Measurements from ENCODE around the gene COG7.
"Not testable (repeated sequence)": the region's sequence is repeated elsewhere in the genome, so short reads cannot be mapped to it uniquely, and the experiment has no call there.

Gene COG7

DNA sequence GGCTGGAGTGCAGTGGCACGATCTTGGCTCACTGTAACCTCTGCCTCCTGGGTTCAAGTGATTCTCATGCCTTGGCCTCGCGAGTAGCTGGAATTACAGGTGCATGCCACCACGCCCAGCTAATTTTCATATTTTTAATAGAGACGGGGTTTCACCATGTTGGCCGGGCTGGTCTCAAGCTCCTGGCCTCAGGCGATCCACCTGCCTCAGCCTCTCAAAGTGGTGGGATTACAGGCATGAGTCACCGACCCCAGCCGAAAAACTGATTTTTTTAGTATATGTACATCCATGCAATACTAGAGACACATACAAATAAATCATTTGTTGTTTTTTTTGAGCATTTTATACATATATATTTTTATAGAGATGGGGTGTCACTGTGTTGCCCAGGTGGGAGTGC is 71.3 kb downstream of the COG7 start:
- not testable (repeated sequence) for DNase-seq

DNA sequence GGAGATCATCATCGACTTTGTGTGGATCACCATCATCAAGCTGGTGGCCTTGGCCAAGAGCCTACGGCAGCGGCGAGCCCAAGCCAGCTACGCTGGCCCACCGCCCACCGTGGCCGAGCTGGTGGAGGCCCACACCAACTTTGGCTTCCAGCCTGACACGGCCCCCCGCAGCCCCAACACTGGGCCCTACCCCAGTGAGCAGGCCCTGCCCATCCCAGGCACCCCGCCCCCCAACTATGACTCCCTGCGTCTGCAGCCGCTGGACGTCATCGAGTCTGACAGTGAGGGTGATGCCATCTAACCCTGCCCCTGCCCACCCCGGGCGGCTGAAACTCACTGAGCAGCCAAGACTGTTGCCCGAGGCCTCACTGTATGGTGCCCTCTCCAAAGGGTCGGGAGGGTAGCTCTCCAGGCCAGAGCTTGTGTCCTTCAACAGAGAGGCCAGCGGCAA is 72.5 kb downstream of the COG7 start:
- no peak for DNase-seq

DNA sequence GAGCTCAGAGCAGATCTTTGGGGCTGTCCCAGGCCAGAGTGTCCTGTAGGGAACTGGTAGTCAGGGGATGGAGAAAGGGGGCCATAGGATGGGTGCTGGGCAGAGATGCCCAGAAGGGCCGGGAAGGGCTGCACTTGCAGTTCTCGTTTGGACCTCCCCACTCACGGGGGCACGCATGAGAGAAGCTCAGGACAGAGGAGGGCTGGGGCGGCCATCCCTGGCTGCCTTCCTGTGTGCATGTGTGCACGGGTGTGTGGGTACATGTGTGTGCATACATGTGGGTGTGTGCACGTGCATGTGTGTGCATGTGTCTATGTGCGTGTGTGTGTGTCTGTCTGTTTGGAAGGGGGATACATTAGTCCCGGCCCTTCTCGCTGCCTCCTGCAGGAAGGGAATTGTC is 73.3 kb downstream of the COG7 start:
- no peak for DNase-seq

DNA sequence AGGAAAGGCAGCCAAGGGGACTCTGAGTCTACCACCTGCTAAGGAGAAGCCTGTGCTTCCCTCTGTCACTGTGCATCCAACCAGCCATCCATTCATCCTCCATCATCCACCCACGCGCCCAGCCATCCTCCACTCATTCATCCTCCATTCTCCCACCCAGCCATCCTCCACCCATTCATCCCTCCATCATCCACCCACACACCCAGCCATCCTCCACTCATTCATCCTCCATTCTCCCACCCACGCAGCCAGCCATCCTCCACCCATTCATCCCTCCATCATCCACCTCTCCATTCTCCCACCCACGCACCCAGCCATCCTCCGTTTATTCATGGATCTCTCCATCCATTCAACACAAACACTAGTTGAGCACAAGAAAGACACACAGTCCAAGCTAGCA is 74.1 kb downstream of the COG7 start:
- DNase-seq = no peak

DNA sequence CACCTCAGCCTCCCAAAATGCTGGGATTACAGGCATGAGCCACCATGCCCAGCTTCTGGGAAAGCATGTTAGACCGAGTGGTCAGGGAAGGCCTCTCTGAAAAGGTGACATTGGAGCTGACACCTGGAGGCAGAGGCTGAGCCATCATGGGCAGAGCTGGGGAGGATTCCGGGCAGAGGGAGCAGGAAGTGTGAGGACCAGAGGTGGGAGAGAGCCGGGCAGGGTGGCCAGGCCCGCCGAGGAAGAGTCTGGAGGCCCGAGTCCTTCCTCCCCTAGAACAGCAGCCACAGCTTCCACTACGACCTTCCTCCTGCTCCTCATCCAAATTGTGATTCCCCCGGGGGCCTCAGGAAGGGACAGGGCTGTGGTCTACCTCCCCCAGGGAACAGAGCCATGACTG is 74.7 kb downstream of the COG7 start:
- DNase-seq = no peak

DNA sequence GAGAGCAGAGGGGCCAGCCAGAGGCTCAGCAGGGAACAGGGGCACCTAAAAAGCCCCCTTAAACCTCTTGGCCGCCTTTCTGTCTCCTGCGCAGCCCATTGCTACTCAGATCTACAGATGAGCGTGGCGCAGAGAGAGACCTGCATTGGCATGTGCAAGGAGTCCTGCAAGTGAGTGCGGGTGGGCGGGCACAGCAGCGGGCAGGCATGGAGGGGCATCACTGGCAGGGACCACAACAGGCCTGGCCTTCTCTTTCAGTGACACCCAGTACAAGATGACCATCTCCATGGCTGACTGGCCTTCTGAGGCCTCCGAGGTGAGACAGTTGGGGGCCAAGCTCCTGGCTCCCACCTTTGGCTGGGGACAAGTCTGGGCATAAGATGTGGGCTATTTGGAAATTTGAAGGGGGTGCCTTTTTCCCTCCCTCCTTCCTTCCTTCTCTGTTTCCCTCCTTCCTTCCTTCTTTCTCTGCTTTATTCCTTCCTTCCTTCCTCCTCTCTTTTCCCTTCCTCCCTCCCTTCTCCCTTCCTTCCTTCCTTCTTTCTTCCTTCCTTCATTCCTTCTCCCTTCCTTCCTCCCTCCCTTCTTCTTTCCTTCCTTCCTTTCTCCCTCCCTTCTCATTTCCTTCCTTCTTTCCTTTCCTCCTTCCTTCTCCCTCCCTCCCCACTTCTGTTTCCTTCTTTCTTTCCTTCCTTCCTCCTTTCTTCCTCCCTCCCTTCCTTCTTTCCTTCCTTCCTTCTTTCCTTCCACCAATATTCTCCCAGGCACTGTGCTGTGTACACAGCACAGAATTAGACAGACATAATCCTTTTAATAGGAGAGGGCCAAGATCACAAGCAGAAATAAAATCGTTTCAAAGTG is 75.7 kb downstream of the COG7 start:
- DNase-seq = no peak

DNA sequence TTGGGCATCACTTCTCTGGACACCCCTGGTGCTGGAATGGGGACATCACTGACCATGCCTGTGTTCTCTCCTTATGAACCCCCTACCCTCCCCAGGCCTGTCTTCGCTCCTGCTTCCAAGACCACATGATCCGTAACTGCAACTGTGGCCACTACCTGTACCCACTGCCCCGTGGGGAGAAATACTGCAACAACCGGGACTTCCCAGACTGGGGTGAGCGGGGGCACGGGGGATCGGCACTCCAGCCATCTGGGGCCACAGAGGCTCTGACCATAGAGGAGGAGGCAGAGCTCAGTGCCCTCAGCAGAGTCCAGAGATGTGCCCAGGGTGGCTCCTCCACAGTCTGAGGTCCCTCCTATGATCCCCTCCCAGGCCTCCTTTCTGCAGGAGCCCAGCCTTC is 77.3 kb downstream of the COG7 start:
- DNase-seq = no peak

DNA sequence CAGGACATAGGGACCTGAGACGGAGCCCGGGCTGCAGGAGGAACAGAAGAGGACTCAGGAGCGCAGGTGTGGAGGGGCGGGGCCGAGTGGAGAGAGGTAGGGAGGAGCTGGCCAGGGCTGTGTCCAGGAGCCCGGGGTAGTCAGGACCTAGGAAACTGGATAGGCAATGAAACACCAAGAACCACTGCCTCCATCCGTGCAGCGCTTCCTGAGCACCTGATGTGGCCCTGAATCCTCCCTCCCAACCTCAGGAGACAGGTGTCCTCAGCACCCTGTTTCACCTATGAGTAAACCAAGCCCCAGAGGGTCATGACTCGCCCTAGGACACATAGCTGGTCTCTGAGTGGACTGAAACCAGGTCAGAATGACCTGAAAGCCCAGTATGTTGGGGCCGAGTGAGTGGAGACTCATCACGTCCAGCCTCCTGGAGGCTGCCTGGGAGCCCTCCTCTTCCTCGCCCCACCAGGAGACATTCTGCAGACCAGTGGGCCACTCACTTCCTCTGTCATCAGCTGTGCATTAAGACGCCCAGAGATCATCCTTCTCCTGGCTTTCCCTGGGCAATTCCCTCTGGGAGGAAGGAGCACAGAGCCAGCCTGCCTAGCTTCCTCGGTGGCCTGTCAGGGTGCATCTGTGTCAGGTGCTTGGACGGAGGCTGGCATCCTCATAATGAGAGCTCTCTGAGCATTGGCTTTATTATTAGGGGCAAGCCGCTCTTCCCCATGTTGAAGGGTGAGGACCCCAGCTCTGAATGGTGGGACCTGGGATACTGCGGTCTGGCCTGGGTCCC is 78.1 kb downstream of the COG7 start:
- peak; percentile 58 for DNase-seq

DNA sequence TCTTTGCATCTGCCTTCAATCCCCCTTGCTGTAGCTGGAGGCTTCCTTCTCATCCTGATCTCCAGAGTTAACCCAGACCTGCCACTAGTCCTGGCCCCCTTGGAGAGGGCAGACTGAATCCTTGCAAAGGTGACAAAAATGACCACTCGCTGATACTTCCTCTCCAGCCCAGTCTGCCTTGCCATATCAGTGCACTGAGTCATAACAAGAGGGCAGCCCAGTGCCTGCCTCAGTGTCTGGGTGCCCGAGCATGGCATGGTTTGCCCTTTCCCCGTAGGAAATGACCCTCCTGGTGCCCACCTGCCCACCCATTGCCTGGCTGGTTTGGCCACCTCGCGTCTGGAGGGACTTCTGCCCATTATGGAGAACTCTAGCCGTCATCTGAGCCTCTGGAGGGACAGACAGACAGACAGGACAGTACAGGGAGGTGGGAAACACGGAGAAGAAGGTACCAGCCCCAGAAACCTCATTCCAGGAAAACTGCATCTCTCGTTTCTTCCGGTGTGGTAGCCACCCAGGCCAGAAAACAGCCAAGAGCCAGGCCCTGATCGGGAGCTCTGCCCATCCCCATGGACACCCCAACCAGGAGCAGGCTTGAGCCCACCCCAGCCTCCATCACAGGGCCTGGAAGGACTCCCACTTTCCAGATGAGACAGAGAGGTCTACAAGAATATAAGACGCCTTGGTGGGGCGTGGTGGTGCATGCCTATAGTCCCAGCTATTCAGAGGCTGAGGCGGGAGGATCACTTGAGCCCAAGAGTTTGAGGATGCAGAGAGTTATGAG is 79.4 kb downstream of the COG7 start:
- DNase-seq = no peak

DNA sequence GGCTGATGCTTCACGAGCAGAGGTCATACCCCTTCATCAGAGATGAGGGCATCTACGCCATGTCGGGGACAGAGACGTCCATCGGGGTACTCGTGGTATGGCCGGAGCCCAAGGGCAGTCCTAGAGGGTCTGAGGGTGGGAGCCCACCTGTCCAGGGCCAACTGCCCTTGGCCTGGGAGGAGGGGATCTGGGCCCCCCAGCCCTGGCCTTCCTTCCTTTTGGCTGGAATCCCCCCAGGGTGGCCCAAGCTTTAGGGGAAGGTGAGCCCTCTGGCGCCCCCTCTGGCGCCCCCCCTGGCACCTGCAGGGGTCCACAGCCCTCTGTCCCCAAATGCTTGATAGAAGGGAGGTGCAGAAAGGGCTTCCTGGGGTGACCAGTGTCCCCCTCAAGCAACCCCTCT is 81.6 kb downstream of the COG7 start:
- no peak for DNase-seq

DNA sequence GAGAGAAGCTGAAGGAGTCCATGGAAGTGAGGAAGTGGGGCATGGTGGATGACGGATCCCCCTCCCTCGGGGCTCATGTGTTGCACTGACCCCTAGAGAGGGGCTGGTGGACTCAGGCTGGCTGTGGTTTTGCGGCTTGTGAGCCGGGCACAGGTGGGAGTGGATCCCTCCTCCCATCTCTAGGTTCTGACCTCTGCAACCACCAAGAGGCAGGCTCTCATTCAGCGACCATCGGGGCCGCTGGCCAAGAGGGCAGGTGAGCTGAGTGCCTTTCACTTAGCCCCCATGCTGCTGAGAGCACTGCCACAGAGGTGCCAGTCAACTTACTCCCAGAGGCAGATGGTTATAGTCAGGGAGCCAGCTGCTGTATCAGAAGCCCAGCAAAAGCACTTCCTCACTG is 83.6 kb downstream of the COG7 start:
- no peak for DNase-seq

DNA sequence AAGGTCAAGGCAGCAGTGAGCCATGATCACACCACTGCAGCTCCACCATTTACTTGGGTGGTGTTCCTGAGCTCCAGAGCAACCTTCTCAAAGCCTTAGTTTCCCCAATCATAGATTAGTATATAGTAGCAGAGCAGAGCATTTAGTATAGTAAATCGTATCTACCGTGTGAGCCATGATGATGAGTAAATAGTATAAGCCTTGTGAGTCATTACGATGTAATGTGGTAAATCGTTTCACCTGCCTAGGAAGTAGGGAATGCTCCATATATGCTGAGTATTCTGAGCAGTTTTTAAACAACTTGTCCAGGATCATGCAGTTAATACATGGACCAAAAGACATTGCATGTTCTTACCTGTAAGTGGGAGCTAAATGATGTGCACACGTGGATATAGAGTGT is 84.5 kb downstream of the COG7 start:
- DNase-seq = no peak

DNA sequence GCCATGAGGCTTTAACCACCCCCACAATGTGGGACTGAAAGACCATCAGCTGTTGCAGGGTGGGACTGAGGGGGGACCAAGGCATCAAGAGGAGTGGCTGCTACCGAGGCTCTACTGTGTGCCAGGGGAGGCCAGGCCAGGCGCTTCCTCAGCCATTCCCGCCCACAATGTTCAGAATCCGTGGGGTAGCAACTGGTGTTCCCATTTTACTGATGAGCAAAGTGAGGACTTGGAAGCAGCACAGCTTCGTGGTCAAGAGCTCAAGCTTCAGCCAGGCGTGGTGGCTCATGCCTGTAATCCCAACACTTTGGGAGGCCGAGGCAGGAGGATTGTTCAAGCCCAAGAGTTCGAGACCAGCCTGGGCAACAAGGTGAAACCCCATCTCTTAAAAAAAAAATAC is 85.0 kb downstream of the COG7 start:
- DNase-seq = no peak

DNA sequence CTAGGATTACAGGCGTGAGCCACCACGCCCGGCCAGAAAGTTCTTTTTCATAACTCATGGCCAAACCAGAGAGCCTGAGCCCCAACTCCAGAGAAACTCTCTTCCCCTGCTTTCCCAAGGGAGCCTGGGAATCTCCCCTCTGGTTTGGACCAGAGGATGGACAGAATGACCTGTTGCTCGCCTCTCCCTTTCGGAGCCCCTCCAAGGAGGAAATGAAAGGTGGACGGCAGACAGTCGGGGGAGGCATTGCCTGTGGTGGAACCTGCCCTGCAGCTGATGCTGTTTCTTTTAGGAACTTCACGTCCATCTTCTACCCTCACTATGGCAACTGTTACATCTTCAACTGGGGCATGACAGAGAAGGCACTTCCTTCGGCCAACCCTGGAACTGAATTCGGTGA is 85.4 kb downstream of the COG7 start:
- DNase-seq = no peak

DNA sequence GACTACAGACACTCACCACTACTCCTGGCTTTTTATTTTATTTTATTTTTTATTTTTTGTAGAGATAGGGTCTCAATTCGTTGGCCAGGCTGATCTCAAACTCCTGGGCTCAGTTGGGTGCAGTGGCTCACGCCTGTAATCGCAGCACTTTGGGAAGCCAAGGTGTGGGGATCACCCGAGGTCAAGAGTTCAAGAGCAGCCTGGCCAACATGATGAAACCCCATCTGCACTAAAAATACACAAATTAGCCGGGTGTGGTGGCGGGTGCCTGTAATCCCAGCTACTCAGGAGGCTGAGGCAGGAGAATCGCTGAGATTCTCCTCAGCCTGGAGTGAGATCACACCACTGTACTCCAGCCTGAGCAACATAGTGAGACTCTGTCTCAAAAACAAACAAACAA is 86.6 kb downstream of the COG7 start:
- DNase-seq = not testable (repeated sequence)

DNA sequence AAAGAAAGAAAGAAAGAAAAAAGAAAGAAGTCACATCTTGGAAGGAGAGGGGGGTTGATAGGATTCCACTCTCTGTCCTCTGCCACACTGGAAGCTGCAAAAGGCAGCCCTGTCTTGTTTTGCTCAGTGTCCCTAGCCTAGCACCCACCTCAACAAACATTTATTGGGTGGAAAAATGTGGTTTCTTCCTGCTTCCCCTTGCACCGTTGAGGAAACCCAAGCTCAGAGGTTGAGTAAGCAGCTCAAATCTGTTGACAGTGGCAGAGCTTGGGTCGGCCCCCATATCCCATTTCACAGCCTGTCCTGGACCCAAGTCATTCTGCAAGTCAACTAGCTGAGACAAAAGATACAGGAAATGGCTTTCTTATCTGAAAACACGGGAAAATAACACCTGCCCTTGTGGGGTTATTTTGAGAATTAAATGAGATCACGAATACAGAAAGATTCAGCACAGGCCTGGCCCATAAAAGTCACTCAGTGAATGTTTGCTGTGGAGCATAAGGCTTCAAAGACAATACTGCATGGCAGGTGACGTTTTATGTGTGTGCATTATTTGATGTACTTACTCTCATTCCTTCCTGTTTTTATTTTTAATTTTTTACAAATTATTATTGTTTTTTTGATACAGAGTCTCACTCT is 87.3 kb downstream of the COG7 start:
- DNase-seq = no peak

DNA sequence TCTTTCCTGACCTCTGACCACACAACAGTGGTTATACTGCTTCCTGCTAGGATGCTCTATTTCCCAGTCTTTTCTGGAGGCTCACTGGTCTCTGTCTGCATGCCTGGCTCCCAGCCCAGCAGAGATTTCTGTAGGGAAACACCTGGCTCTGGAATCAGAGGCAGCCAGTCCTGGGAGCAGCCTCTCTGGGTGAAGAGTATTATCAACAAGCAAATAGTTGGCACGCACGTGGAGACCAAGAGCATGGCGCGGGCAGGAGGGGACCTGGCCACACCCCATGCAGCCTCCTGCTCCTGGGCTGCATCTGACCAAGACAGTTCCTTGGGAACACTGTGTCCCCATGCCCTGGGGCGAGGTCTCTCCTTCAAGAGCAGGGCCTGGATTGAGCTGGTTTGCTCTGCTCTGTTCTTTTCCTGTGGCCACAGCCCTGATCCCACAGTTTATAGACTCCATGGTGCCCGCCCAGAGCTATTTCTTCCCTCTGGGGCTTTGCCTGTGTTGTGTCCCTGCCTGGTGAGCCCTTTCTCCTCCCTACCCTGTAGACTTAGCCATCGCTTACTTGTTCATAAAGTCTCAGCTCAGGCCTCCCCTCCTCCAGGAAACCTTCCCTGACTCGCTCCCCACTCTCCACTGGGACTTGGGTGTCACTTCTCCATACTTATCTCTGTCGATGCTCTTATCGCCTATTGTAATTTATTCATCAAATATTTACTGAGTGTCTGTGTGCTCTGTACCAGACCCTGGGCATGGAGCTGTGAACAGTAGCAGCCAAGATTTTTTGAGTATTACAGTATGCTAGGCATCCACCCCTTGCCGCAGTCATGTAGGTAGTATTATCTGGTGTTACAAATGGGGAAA is 90.3 kb downstream of the COG7 start:
- DNase-seq = peak; percentile 78

DNA sequence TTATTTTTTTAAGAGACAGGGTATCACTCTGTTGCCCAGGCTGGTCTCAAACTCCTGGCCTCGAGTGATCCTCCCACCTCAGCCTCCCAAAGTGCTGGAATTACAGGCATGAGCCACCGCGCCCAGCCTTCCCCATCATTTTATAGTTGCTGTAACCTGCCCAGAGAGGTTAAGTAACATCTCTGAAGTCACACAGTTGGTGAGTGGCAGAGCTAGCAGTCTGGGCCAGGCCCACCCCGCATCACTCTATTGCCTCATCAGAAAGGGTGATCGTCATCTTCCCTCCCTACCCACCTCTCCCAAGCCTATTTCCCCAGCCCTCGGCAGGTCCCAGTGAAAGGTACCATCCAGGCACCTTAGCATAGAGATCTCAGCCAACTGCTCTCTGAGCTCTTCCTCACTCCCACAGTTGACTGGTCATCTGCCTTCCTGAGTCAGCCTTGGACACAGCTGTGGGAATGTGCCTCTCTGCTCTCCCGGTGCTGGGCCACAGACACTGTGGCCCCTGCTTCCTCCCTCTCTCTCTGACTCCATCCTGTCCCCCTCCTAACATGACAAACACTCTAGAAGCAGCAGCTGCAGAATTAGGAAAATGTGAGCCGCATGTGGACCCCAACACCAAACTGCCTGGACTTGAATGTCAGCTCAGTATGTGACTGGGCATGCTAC is 93.8 kb downstream of the COG7 start:
- DNase-seq = no peak

DNA sequence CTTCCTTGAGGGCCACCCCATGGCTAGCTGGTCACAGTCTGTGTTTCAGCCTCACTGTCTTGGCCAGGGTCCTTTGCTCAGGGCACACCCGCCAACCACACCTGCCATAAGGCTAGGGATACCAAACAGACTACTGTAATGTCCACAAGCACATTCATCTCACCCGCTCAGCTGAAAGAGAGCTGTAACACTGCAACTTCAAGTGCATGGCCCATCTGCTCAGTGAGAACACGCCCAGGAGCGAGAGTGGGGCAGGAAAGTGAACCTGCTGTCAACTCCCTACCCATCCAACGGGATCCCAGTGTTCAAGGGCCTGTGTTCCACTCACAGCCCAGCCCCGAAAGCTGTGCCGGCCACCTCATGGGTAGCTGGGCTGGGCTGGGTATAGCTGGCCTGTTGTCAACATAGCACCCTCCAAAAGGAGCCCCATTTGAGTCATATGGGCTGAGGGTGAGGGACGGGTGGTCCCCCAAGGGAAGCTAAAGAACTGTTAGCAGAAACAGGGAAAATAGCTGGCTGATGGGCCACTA is 95.2 kb downstream of the COG7 start:
- peak; percentile 63 for DNase-seq

DNA sequence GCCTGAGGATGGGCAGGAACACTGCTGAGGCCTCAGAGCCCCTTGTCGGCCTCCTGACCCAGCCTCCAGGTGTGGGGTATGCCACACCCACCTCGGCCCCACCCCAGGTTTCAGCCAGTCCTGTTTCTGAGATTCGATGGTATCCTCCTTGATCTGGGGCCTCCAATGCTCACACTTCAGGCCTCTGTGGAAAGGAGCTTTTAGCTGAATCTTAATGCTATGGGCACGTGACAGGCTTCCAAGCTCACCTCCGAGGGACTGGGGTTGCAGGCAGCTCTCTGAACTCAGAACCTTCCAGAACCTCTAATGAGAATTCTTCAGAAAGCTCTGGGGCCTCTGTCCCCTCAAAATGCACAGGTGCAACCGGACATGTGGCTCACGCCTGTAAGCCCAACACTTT is 96.0 kb downstream of the COG7 start:
- no peak for DNase-seq

DNA sequence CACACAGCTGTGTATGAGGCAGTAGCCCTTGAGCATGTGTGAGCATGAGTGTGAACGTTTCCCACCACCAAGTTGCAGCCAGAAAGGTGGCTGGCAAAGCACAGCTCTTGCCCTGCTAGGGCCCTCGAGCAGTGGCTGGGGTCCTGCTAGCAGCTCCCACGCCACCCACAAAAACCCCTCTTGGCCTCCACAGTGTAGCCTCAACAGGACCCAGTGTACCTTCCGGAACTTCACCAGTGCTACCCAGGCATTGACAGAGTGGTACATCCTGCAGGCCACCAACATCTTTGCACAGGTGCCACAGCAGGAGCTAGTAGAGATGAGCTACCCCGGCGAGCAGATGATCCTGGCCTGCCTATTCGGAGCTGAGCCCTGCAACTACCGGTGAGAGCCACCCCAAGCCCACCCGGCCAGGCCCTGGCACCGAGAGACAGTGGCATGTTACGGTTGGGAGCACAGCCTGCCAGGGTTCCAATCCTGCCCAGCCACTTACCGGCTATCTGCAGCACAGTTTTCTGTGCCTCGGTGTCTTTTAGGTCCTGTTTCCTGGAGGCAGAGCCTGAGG is 97.8 kb downstream of the COG7 start:
- DNase-seq = no peak

Data from NCI-H510A (cell line).